ENCODE data around the gene MINK1. TPM values are rescaled to one million over a fixed set of nuclear protein-coding genes. Genes with fewer than 3 reads are reported as not detected.
"Not testable (repeated sequence)": the region's sequence is repeated elsewhere in the genome, so short reads cannot be mapped to it uniquely, and the experiment has no call there.

The MINK1 gene
- total RNA-seq, 1 experiment from 2014 or later, result 18.7 TPM

DNA sequence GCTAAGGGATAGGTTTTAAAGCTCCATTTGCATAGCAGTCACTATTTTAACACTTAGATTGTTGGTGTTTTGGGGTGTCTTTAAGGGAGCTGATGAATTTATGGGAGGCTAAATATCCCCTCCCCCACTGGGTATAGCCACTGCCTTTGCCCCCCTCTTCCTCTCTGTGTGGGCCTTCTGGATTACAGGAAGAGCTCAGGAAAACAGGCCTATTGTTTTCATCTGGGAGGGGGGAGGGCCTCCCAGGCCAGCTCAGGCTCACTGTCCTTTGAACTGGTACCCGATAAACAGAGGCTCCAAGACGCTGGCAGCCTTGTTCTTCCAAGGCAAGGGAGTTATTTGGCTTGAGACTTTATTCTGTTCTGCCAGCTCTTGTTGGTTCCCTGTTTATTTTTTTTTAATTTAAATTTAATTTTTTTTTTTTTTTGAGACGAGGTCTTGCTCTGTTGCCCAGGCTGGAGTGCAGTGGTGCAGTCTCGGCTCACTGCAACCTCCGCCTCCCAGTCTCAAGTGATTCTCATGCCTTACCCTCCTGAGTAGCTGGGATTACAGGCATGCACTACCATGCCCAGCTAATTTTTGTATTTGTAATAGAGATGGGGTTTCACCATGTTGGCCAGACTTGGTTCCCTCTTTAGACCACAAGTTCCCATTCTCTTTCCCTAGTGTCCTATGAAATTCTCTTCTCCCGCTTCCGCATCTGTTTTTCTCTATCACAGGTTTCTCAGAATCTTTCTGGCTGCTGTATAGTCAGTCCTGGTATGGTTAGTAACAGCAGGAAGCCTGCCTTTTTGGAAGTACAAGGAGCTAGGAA is 25.1 kb downstream of the MINK1 start:
- DNase-seq (ENCODE audit: low read depth, low spot score), result peak; percentile 74
- in situ Hi-C loops (cut with HindIII; ENCODE audit: low pct_unique_long_range_greater_than_20kb, low sequenced_read_pairs), result no loop called here

GRCh38 chr17:4858882-4859260 is 25.7 kb downstream of the MINK1 start:
- in situ Hi-C loops (cut with HindIII; ENCODE audit: low pct_unique_long_range_greater_than_20kb, low sequenced_read_pairs), result no loop called here
- DNase-seq (ENCODE audit: low read depth, low spot score), result no peak

DNA sequence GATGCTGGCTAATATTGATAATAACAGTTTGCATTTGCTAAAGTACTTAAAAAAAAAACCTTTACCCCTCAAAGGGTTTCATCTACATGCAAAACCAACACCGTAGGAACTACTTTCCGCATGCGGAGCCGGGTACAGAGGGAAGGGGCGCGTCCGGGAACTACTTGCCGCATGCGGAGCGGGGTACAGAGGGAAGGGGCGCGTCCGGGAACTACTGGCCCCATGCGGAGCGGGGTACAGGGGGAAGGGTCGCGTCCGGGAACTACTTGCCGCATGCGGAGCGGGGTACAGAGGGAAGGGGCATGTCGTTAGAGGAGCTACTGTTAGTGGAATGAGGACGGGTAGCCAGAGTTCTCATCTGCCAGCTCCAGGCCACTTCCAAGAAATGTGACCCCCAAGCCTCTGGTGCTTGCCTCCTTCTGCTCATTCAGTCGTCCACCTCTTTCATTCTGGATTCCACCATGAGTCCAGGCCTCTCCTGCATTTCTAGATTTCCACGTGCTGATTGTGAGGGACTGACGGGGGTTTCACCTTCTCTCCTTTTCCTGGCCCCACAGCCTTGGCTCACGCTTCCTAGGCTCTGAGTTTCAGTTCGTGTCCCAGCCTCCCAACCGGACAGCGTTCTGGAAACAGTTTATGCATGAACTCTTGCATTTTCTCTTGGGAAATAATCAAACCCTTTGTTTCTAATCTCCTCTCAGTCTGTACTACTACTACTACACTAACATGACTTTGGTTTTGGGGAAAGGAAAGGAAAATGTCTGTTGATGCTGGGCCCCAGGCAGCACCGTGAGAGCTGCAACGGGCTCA is 26.9 kb downstream of the MINK1 start:
- in situ Hi-C loops (cut with HindIII; ENCODE audit: low pct_unique_long_range_greater_than_20kb, low sequenced_read_pairs), result no loop called here
- no peak for DNase-seq (ENCODE audit: low read depth, low spot score)

- in situ Hi-C loops (cut with HindIII; ENCODE audit: low pct_unique_long_range_greater_than_20kb, low sequenced_read_pairs), result no loop called here
- DNase-seq (ENCODE audit: low read depth, low spot score), result no peak
Measured at GRCh38 chr17:4860651-4861050, 27.5 kb downstream of the MINK1 start.

DNA sequence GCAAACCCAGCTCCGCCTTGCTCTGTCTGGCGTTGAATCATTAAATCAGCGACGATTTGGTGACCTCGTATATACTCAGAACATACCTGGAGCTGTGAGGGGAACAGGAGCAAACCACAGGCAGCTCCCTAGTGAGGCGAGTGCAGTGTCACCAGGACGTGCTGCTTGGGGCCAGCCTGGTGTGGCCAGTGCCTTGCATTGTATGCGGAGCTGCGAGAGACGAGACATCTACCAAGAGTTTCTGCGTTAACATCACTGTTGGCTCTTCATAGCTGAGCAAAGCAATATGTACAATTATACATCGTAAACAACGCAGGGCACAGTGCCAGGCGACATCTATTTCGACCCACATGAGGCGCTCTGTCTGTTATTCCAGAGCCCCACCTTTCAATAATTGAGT is 27.9 kb downstream of the MINK1 start:
- no peak for DNase-seq (ENCODE audit: low read depth, low spot score)
- in situ Hi-C loops (cut with HindIII; ENCODE audit: low pct_unique_long_range_greater_than_20kb, low sequenced_read_pairs), result no loop called here

- no peak for DNase-seq (ENCODE audit: low read depth, low spot score)
- in situ Hi-C loops (cut with HindIII; ENCODE audit: low pct_unique_long_range_greater_than_20kb, low sequenced_read_pairs), result no loop called here
Measured at GRCh38 chr17:4862720-4863119, 29.6 kb downstream of the MINK1 start.

DNA sequence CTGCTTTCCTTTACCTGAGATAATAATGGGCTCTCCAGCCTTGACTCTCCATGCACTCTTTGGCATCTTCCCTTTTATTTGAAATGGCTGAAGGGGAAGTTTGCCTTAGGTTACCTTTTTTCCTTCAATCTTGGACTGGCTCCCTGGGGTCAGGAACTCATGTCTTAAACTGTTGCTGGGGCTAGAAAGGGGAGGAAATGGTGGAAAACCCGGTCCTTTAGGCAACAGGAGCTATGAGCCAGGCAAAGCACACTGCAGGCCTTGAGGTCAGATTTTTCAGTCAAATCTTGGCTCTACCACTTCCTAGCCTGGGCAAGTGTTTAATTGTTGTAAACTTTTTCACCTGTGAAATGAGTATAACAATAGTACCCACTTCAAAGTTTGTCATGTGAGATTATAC is 30.2 kb downstream of the MINK1 start:
- DNase-seq (ENCODE audit: low read depth, low spot score), result no peak
- in situ Hi-C loops (cut with HindIII; ENCODE audit: low pct_unique_long_range_greater_than_20kb, low sequenced_read_pairs), result no loop called here

GRCh38 chr17:4867535-4867934 is 34.4 kb downstream of the MINK1 start:
- DNase-seq (ENCODE audit: low read depth, low spot score); in situ Hi-C loops (cut with HindIII; ENCODE audit: low pct_unique_long_range_greater_than_20kb, low sequenced_read_pairs): not testable (repeated sequence)

DNA sequence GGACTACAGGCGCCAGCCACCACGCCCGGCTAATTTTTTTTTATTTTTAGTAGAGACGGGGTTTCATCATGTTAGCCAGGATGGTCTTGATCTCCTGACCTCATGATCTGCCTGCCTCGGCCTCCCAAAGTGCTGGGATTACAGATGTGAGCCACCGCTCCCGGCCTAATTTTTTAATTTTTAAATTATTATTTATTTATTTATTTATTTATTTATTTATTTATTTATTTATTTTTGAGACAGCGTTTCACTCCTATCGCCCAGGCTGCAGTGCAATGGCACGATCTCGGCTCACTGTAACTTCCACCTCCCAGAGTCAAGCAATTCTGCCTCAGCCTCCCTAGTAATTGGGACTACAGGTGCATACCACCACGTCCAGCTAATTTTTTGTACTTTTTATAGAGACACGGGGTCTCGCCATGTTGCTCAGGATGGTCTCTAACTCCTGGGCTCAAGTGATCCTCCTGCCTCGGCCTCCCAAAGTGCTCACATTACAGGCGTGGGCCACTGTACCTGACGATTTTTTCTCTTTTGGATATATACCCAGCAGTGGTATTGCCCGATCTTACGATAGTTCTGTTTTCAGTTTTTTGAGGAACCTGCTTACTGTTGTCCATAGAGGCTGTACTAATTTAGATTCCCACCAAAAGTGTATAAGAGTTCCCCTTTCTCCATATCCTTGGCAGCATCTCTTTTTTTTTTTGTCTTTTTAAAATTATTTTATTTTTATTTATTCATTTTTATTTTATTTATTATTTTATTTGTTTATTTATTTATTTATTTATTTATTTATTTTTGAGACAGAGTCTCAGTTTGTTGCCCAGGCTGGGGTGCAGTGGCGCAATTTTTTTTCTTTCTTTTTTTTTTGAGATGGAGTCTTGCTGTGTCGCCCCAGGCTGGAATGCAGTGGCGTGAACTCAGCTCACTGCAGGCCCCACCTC is 36.2 kb downstream of the MINK1 start:
- DNase-seq (ENCODE audit: low read depth, low spot score); in situ Hi-C loops (cut with HindIII; ENCODE audit: low pct_unique_long_range_greater_than_20kb, low sequenced_read_pairs): not testable (repeated sequence)

DNA sequence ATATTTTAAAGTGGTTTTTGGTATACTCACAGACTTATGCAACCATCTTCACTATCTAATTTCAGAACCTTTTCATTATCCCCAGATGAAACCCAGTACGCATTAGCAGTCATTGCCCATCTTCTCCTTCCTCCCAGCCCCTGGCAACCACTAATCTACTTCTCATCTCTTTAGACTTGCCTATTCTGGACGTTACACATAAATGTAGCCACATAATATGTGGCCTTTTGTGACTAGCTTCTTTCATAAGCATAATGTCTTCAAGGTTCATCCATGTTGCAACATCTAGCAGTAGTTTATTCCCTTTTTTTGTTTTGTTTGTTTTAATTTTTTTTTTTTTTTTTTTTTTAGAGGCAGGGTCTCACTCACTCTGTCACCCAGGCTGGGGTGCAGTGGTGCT is 37.7 kb downstream of the MINK1 start:
- in situ Hi-C loops (cut with HindIII; ENCODE audit: low pct_unique_long_range_greater_than_20kb, low sequenced_read_pairs), result no loop called here
- DNase-seq (ENCODE audit: low read depth, low spot score), result no peak

DNA sequence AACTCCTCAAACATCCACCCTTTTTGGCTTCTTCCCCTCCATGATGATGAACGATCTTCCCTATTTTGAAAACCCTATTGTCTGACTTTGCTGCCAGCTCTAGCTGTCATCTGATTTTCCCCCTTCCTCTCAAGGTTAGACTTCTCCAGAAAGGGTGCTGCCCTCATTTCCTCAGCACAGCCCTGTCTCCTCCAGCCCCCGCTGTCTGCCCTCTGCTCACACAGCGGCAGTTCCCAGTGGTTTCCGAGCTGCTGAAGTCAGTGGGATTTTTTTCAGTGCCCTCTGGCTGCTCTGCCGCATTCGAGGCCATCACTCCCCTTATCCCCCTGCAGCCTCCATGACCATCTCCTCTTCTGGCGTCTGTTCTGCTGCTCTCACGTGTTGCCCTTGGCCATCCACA is 39.6 kb downstream of the MINK1 start:
- in situ Hi-C loops (cut with HindIII; ENCODE audit: low pct_unique_long_range_greater_than_20kb, low sequenced_read_pairs), result no loop called here
- DNase-seq (ENCODE audit: low read depth, low spot score), result no peak

DNA sequence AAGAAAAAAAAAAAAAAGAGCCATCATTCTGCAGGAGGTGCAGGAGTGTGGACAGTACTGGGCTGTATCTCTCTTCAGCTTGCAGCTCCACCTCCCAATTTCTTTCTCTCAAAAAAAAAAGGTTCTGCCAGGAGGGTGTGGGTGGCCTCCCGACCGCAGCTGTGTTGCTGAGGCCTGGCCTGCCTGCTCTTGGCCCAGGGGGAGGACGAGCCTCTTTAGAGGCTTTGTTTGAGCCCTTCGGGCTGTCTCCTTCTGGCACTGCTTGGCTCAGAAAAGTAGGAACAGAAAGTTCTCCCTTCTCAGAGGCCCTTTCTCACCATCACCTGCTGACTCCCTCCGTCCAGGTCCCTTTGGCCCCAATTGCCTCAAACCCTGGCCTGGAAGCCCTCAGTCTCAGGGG is 43.9 kb downstream of the MINK1 start:
- in situ Hi-C loops (cut with HindIII; ENCODE audit: low pct_unique_long_range_greater_than_20kb, low sequenced_read_pairs), result no loop called here
- no peak for DNase-seq (ENCODE audit: low read depth, low spot score)

GRCh38 chr17:4879601-4880000 is 46.5 kb downstream of the MINK1 start:
- in situ Hi-C loops (cut with HindIII; ENCODE audit: low pct_unique_long_range_greater_than_20kb, low sequenced_read_pairs), result no loop called here
- DNase-seq (ENCODE audit: low read depth, low spot score), result no peak

- no peak for DNase-seq (ENCODE audit: low read depth, low spot score)
- in situ Hi-C loops (cut with HindIII; ENCODE audit: low pct_unique_long_range_greater_than_20kb, low sequenced_read_pairs), result no loop called here
Measured at GRCh38 chr17:4880857-4881256, 47.7 kb downstream of the MINK1 start.

DNA sequence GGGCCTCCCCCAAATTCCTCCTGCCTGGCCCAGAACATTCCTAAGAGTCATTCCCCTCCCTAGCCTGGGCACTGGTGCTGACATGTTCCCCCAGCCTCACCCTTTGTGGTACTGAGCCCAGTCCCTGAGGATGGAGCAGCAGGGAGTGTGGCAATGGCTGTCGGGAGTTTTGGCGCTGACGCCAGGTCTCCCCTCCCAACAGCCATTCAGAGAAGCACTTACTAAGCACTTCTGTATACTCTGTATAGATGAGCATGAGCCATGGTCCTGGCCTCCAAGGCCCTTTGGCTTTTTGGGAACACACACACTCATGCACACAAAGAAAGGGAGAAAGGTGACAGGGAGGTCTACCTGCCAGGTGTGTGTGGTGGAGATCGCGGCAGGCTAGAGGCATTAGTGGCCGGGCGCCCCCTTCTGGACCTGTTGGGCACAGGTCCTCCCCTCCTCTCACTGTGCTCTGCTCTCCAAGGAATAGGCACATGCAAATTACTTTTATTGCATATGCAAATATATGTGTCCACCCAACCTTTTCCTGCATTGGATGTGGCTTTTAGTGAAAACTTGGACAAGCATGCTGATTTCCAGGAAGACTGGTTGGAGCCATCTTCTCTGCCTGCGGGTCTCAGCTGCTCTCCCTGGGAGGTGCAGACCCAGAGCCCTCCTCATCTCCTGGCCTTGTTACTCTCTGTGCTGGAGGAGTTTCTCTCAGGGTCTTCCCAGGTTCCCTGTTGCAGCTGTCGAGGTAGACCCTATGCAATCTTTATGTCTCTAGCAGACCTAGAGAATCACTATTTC is 48.8 kb downstream of the MINK1 start:
- in situ Hi-C loops (cut with HindIII; ENCODE audit: low pct_unique_long_range_greater_than_20kb, low sequenced_read_pairs), result no loop called here
- peak; percentile 62 for DNase-seq (ENCODE audit: low read depth, low spot score)

DNA sequence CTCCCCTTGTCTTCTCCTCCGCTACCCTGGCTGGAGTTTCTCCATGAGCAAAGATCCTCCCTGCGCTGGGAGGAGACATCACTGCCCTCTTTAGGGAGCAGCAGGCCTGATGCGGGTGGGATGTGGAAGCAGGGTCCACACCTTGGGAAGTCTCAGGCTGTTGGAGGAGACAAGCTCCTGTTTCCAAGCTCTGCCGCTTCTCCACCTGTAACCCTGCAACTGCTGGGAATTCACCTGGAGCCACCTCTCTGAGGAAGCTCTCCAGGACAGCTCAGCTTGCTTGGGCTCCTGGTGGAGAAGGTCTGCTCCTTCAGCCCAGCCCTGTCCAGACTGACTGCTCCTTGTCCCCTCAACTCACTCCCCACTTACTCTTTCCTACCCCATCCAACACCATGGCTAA is 51.3 kb downstream of the MINK1 start:
- DNase-seq (ENCODE audit: low read depth, low spot score), result no peak
- in situ Hi-C loops (cut with HindIII; ENCODE audit: low pct_unique_long_range_greater_than_20kb, low sequenced_read_pairs), result no loop called here

- in situ Hi-C loops (cut with HindIII; ENCODE audit: low pct_unique_long_range_greater_than_20kb, low sequenced_read_pairs), result no loop called here
- no peak for DNase-seq (ENCODE audit: low read depth, low spot score)
Measured at GRCh38 chr17:4886830-4887229, 53.7 kb downstream of the MINK1 start.
